Nephron progenitor cell (in vitro differentiated cells): ENCODE results near the gene SLC25A48.

ENCODE experiments used
- DNase-seq: peaks from one replicate; pipeline ENCODE4 v3.0.0; 2021
- H3K27ac Mint-ChIP-seq: 2 replicates; pipeline ENCODE4 v1.8.0; 2021; ENCODE audit warnings: mild to moderate bottlenecking, moderate library complexity, mixed read lengths
- H3K27me3 Mint-ChIP-seq: 2 replicates; pipeline ENCODE4 v1.8.0; 2021; ENCODE audit warnings: mild to moderate bottlenecking, low read depth, mixed read lengths; ENCODE audit not compliant: poor library complexity
- H3K36me3 Mint-ChIP-seq: 2 replicates; pipeline ENCODE4 v1.8.0; 2021; ENCODE audit warnings: low read depth, mixed read lengths
- H3K4me1 Mint-ChIP-seq: 2 replicates; pipeline ENCODE4 v1.8.0; 2021; ENCODE audit warnings: mixed read lengths
- H3K4me3 Mint-ChIP-seq: 2 replicates; pipeline ENCODE4 v1.8.0; 2021; ENCODE audit warnings: mild to moderate bottlenecking, moderate library complexity, mixed read lengths
- H3K9me3 Mint-ChIP-seq: 2 replicates; pipeline ENCODE4 v1.8.0; 2021; ENCODE audit warnings: mild to moderate bottlenecking, moderate library complexity, mixed read lengths
- CTCF ChIP-seq: fragments of 200-600 bp; sonication (generic); IDR thresholded peaks from 2 replicates; pipeline ENCODE4 v1.5.0; 2021; ENCODE audit warnings: antibody characterized with exemption

The SLC25A48 gene

GRCh38 chr5:135881819-135882218, 47.4 kb downstream of the SLC25A48 start:
- H3K4me1 Mint-ChIP-seq, result peaks cover 18% of the 10 kb centered on the region
- H3K4me3 Mint-ChIP-seq, result no peak overlapping the region
- peaks cover 44% of the 10 kb centered on the region for H3K27me3 Mint-ChIP-seq
- no peaks in the 10 kb centered on the region for H3K36me3 Mint-ChIP-seq
- H3K9me3 Mint-ChIP-seq, result no peaks in the 10 kb centered on the region
- no peak for DNase-seq
- no peak for TF ChIP-seq CTCF
- no peak overlapping the region for H3K27ac Mint-ChIP-seq

DNA sequence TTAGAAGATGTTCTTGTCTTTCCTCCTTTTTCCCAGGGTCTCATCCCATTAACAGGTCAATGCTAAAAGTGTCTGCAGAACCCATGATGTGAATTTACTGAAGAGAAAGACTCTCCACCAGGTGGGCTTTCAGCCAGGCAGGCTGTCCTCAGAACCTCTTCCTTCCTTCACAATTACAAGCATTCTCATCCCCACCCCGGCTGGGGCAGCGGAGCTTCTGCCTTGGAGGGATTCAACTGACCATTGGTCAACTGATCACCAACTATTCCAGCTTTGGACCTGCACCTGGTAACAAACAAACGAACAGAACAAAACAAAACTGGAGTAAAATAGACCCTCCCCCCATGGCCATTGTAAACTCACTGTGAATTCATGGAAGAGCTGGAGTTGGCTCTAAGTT, 48.6 kb downstream of the SLC25A48 start:
- peaks cover 51% of the 10 kb centered on the region for H3K27me3 Mint-ChIP-seq

GRCh38 chr5:135883441-135883840, 49.0 kb downstream of the SLC25A48 start:
- Mint-ChIP-seq H3K27ac (no peak overlapping the region), H3K9me3 (no peaks in the 10 kb centered on the region), H3K4me1 (peaks cover 13% of the 10 kb centered on the region), H3K4me3 (no peak overlapping the region), H3K27me3 (peaks cover 56% of the 10 kb centered on the region), H3K36me3 (no peaks in the 10 kb centered on the region)
- DNase-seq, result no peak
- no peak for TF ChIP-seq CTCF

More for the DNA sequence above, 48.6 kb downstream of the SLC25A48 start:
- Mint-ChIP-seq H3K36me3 (no peaks in the 10 kb centered on the region), H3K27ac (no peak overlapping the region), H3K4me3 (no peak overlapping the region), H3K4me1 (peaks cover 10% of the 10 kb centered on the region), H3K9me3 (no peaks in the 10 kb centered on the region)
- DNase-seq, result no peak
- no peak for TF ChIP-seq CTCF

DNA sequence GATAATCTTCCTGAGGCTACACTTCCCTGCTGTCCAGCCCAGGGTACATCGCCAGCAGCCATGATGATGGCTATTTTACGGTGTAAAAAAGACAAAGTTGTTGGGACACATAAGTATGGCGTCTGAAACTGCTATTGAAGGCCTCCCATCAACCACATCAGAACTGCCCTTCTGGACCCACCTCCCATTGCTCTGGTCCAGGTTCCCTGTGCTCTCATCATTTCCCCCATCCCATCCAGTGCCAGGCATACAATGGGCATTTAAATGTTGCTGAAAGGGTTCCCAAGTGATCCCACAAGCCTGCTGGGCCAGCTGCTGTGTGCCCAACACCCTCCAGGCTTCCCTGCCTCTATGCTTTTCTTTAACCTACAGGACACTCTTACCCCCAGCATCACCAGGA, 50.6 kb downstream of the SLC25A48 start:
- no peak for TF ChIP-seq CTCF
- Mint-ChIP-seq H3K27me3 (peaks cover 65% of the 10 kb centered on the region), H3K36me3 (no peaks in the 10 kb centered on the region), H3K4me1 (peaks cover 15% of the 10 kb centered on the region), H3K4me3 (no peak overlapping the region), H3K9me3 (no peaks in the 10 kb centered on the region), H3K27ac (no peak overlapping the region)
- DNase-seq, result no peak

DNA sequence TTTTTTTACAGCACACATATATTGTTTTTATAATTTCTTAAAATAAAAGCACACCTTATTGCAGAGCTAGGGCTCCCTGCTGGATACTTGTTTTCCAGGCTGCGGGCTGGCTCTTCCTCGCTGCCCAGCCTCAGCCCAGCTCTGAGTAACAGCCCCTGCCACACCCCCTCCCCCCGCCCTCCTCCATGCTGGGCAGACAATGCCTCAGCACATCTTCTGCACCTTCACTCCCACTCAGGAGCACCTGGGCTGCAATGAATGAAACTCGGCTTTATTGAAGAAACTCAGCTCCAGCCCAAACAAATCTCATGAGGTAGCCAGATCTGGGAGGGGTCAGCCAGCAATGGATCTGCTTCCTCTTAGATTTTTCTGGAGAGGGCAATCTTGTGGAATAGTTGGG, 51.7 kb downstream of the SLC25A48 start:
- no peaks in the 10 kb centered on the region for H3K9me3 Mint-ChIP-seq
- H3K36me3 Mint-ChIP-seq, result no peaks in the 10 kb centered on the region
- peaks cover 15% of the 10 kb centered on the region for H3K4me1 Mint-ChIP-seq
- H3K4me3 Mint-ChIP-seq, result no peak overlapping the region
- peaks cover 60% of the 10 kb centered on the region for H3K27me3 Mint-ChIP-seq
- TF ChIP-seq CTCF, result no peak
- no peak for DNase-seq
- no peak overlapping the region for H3K27ac Mint-ChIP-seq

DNA sequence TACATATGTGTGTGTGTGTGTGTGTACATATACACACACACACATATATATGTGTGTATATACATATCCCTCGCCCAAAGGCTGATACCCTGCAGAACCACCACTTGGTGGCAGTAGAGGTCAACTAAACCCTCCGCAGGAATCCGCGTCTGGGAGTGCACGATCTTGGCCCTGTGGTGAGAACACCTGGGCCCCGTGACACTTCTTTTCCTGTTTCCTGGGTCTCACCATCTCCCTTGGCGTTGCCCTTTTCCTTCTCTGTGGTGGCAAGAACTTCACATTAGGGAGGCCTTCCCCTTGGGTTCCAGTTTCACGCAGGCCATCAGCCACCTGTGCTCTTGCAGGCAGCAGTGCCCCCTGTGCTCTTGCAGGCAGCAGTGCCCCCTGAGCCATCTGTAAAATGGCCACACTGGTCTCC, 53.0 kb downstream of the SLC25A48 start:
- peak; percentile 73 for DNase-seq

More for the DNA sequence above, 53.0 kb downstream of the SLC25A48 start:
- Mint-ChIP-seq H3K27ac (no peak overlapping the region), H3K4me3 (no peak overlapping the region), H3K36me3 (no peaks in the 10 kb centered on the region), H3K9me3 (no peaks in the 10 kb centered on the region), H3K4me1 (peaks cover 15% of the 10 kb centered on the region), H3K27me3 (peaks cover 58% of the 10 kb centered on the region)
- TF ChIP-seq CTCF, result peak; percentile 90
